HG02943 (cell line): ENCODE results near the gene ACR.

Experiments
- ATAC-seq: cut with Tn5 transposase; IDR thresholded peaks from one replicate; pipeline ENCODE4 v1.9.1; 2021; ENCODE audit warnings: mild to moderate bottlenecking, low read depth, moderate library complexity; ENCODE audit not compliant: unreplicated experiment

ACR gene

DNA sequence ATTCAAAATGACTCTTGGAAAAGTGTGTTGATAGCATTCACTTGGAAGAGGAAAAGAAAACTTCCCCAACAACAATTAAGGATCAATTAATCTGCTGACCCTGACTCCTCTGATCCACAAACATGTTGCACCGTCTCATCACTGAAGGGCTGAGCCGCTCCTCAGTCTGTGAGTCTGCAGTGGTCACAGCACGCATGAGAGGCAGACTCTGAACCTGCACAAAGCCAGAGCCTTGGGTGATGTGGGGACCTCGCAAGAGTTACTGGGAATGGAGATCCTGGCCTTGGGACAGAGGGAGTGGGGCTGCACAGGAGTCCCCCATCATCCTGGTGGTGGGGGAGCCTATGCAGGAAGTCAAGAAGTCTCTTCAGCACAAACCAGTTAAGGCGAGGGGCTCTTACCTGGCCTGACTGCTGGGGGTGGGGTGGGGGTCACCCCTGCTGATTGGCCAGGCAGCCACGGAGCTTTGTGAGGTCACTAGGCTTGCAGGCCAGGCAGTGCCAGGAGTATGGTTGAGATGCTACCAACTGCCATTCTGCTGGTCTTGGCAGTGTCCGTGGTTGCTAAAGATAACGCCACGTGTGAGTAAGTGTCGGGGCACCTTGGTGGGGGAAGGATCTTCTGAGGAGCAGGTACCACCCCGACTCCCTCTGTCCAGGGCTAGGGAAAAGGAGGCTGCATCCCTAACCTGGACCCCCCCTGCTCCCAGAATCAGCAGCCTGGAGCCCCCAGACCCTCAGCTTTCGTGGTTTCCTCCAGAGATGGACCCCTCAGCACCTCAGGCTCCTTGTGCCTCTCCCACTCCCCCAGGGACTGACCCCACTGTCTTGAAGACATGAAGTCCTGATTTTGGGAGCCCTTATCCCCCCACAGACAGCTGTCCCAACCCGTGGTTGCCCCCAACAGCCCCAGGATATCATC is at the start of gene ACR:
TSS of gene ACR (plus strand) at position 477 of the 921 bp plus-strand sequence. CDS start at position 509, 32 bp downstream.
- ATAC-seq: no peak

- no peak for ATAC-seq
Observed at GRCh38 chr22:50688448-50688847, 49.6 kb upstream of the ACR start.

DNA sequence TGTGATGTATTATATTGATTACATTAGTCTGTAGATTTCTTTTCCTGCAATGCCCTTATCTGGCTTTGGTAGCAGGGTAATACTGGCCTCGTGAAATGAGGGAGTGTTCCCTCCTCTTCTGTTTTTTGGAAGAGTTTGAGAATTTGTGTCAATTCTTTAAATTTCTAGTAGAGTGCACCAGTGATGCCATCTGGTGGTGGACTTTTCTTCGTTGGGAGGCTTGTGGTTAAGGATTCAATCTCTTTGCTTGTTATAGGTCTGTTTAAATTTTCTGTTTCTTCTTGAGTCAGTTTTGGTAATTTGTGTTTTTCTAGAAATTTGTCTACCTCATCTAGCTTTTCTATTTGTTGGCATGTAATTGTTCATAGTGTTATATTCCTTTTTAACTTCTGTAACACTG is 46.5 kb upstream of the ACR start:
- no peak for ATAC-seq

GRCh38 chr22:50693462-50693861 is 44.5 kb upstream of the ACR start:
- ATAC-seq: no peak

DNA sequence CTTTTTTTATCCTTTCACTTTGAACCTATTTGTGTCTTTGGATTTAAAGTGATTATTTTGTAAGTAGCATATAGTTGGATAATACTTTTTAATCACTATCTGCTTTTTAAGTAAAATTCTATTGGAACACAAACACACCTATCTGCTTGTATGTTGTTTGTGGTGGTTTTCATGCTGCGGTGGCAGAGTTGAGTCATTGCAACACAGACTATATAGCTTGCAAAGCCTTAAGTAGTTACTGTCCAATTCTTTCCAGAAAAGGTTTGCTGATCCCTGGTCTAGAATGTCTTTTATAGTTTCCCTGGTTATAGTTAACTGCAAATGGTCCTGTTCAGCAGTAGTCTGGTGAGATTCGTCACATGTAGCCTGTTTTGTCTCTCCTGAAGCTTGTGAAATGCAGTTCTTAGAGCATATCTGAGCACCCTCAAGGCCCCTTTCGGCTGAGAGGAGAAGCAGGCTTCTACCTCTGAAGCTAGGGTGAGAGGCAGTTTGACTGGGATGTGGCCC is 43.9 kb upstream of the ACR start:
- no peak for ATAC-seq

- no peak for ATAC-seq
Observed at GRCh38 chr22:50694766-50695420, 43.1 kb upstream of the ACR start.

DNA sequence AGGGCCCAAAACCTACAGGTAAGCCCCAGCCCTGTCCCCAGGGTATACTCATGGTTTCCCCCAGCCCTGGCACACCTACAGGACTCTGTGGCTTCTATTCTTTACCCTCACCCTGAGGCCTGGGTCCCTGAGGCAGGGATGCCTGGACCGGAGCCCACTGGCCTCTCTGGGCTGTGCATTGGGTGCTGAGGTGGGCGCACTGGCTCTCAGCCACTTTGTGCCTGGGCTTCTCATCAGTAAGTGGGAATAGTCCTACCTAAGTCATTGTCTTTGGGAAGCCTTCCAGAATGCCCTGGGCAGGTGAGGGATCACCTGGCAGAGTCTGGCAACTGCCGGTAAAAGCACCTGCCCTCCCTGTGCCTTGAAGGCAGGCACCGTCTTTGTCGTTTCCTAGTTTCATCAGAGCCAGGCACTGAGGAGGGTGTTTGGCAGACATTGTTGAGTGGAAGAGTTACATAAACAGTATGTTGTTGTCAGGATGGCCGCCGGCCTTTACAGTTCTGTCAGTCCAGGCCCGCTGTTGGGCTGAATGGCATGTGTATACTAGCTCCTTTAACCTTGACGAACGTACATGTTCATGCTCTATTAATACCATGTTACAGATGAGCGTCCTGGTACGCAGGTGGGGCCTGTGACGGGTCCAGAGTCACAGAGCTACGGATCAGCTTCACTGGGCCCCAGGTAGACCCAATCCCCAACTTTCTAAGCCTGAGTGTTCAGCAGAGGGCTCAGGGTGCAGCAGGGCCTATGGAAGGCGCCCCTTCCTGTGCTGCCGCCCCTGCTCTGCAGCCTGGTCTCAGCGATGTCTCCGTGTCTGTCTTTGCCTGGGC is 42.4 kb upstream of the ACR start:
- ATAC-seq: no peak

DNA sequence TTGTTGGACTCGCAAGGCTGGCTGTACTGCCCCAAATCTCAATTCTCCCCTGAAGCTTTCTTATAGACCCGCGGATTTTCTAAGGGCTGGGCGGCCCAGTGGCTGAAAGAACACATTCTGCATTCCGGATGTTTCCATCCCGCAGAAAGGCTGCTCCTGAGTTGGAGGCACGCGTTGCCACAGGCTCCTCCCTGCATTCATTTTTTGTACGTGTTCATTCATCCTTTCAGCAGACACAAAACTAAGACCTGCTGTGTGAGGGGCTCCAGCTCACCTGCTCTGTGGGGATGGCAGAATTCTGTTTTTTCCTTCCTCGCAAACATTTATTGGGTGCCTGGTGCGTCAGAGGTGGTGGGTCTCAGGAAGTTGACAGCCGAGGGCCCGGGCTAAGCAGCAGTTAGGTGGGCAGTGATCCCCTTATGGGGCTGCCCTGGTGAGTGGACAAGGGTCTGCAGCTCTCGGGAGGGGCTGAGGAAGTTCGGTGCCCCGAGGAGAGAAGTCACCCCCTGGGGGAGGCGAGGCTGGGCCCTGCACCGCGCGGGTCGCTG is 41.7 kb upstream of the ACR start:
- no peak for ATAC-seq

DNA sequence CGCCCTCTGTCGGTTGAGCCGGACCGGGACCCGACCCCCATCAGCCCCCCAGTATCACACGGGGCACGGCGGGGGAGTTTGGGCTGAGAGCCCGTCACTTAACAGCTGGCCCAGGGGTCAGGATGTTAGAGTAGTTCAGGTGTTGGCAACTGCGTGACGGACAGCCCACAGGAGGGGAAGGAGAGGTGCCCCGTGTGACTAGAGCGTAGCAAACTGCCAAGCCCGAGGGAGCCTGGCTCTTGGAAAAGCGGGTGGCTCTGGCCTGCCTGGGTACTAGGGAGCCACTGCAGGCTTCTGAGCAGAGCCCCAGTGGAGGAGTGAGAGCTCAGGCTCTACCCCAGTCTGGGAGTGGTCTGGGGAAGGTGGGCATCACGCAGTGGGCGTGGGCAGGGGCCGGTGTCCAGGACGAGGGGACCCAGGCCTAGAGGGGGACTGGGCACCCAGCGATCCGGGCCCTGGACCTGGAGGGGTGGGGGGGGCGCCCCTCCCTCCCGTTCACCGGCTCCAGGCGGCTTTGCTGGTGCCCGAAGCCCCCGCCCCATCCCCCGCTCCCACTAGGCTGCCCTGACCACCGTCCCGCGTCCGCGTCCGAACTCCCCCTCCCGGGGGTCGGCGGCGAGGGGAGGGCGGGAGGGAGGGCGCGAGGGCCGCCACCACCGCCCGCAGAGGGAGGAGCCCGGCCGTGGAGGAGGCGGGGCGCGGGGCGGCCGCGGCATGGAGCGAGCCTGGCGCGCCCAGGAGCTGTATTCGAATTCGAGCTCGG is 41.0 kb upstream of the ACR start:
- ATAC-seq: no peak

- ATAC-seq: no peak
Observed at GRCh38 chr22:50697667-50698506, 40.1 kb upstream of the ACR start.

DNA sequence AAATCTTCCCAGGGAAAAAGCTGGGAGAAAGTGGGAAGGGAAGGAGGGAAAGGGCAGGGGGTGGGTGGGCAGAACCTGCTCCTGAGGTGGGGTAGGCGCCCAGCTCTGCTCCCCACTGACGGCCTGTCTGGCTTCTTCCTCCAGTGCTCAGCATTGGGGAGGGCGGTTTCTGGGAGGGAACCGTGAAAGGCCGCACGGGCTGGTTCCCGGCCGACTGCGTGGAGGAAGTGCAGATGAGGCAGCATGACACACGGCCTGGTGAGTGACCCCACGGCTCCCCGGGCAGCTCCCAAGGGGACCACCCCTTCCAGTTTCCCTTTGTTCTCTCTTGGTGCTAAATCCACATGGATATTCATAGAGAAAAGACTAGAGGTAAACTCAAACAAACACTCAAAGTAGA is 39.5 kb upstream of the ACR start:
- no peak for ATAC-seq

DNA sequence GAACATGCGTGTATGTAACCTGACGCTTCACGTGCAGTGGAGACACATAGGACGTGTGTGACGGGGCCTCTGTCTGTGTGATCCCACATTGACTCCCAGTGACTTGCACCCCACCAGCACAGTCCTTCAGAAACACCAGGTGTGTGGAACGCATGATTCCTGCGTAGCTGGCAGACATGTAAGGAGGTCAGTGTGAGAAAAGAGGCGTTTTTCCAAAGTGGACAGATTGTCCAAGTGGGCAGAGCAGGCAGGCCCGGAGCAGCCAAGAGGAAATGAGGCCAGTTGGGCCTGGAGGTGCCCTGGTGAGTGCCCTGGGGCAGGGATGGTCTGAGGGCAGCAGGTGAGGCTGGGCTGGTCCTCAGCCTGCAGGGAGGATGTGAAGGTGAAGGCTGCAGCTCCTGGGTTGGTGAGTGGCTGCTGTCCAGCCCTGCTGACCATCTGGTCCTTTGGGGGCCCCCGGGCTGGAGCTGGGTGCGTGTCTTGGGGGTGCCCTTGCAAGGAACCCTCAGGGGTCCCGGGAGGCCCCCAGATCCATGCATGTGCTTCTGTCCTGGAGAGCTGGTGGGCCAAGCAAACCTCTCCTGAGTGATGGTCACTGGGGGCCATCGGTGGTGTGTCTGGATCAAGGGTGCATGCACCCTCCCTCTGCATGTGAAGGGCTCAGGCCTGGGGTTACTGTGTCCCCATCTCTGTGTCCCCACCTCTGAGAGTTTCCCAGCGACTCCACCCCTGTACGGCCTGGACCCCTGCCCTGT is 38.8 kb upstream of the ACR start:
- no peak for ATAC-seq

- ATAC-seq: no peak
Observed at GRCh38 chr22:50699756-50700386, 38.1 kb upstream of the ACR start.

DNA sequence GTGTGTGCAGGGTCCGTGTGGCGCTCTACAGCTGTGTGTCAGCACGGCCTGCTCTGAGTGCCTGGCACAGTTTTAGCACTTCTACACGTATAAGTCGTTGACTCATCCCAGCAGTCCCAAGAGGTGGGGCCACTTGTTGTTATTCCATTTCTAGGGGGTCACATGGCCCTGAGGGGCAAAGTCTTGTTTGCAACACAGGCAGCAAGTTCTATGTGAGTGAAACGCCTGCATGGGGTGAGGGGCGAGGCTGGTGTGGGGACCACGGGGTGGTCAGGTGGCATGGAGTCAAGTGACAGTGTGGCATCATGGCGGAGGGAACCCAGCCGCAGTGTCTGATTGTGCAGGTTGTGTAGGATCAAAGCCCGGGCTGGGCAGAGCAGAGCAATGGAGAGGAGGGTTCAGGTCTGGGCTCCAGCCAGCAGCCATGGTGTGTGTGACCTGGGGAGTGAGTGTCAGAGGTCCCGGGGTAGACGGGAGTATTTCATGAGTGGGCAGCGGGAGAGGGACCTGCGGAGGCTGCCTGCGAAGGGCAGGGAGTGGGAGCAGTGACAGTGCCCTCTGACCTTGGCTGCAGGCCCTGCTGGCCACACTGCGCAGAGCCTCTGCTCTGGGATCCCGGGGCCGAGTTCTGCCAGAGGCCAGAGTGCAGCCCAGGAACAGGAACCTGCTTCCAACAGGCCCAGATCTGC is 37.5 kb upstream of the ACR start:
- ATAC-seq: no peak

- ATAC-seq: no peak
Observed at GRCh38 chr22:50701076-50701419, 37.0 kb upstream of the ACR start.

DNA sequence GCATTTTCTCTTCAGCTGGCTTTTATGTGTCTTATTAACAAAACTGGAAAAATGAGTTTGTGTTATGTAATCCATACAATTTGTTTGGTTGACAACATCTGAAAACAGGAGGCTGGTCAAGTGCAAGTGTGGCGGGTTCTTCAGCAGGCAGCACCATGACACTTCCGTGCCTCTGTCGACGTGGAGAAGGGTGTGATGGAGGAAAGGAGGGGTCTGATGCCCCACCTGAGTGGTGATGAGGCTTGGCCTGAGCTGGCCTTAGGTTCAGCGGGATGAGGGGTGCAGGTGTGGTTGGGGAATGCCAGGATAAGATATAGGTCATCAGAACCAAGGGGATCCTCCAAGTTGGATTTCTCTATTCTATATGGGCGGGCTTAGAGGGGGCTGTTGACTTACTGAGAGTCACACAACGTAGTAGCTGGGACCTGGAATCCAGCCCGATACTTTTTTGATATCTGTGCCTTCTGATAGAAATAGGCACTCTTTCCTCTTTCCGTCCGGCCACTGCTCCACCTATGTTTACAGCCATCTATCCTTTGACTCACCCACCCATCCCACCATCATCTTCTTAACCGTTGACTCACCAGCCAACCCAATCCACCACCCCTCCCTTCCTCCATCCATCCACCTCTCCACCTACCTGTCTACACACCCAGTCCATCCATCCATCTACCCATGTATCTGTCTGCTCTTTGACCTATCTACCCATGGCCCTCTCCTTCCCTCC is 36.4 kb upstream of the ACR start:
- no peak for ATAC-seq

DNA sequence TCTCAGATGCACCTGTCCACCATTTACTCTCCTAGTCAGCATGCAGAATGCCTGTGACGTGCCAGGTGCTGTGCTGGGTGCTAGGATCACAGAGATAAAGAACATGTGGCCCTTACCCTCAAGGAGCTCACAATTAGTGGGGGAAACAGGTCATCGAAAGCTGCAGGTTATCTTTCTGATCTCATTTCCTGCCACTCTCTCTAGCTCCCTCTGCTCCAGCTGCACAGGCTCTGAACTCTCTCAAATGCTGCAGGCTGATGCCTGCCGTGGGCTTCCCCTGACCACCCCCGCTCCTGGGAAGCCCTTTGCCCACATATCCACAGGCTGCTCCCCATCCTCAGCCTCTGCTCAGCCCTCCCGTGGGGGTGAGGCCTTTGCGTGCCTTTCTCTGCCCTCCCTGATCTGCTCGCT is 35.7 kb upstream of the ACR start:
- ATAC-seq: no peak
